GM19397 (cell line): ENCODE measurements around the gene MINK1.

Experiments used
- ATAC-seq: cut with Tn5 transposase; IDR thresholded peaks from one replicate; pipeline ENCODE4 v1.9.1; 2021; ENCODE audit warnings: mild to moderate bottlenecking, moderate library complexity; ENCODE audit not compliant: unreplicated experiment

MINK1 gene

GRCh38 chr17:4945176-4945943, 112.2 kb downstream of the MINK1 start:
- ATAC-seq = no peak

- no peak for ATAC-seq
Observed at GRCh38 chr17:4945944-4946280, 112.8 kb downstream of the MINK1 start.

GRCh38 chr17:4946312-4946976, 113.3 kb downstream of the MINK1 start:
- no peak for ATAC-seq

- ATAC-seq = no peak
Observed at GRCh38 chr17:4947010-4947410, 113.9 kb downstream of the MINK1 start.
